Measurements from ENCODE around the gene TGFA.

DNA sequence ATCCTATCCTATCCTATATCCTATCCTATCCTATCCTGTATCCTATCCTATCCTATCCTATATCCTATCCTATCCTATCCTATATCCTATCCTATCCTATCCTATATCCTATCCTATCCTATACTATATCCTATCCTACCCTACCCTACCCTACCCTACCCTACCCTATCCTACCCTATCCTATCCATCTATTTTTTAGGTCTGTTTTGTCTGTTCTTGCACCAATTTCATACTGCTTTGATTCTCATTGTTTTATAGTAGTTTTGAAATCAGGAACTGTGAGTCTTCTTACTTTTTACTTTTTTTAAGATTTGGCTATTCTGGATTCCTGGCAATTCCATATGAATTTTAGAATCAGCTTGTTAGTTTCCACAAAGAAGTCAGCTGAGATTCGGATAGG lies 118.5 kb downstream of the TGFA start:
- TF ChIP-seq, protein P1, sequence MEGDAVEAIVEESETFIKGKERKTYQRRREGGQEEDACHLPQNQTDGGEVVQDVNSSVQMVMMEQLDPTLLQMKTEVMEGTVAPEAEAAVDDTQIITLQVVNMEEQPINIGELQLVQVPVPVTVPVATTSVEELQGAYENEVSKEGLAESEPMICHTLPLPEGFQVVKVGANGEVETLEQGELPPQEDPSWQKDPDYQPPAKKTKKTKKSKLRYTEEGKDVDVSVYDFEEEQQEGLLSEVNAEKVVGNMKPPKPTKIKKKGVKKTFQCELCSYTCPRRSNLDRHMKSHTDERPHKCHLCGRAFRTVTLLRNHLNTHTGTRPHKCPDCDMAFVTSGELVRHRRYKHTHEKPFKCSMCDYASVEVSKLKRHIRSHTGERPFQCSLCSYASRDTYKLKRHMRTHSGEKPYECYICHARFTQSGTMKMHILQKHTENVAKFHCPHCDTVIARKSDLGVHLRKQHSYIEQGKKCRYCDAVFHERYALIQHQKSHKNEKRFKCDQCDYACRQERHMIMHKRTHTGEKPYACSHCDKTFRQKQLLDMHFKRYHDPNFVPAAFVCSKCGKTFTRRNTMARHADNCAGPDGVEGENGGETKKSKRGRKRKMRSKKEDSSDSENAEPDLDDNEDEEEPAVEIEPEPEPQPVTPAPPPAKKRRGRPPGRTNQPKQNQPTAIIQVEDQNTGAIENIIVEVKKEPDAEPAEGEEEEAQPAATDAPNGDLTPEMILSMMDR (IDR thresholded peaks at IDR 0.05; ENCODE audit: poor library complexity), result no peak
- no peak for TF ChIP-seq EZH2 (IDR thresholded peaks at IDR 0.05; ENCODE audit: borderline replicate concordance)
- TF ChIP-seq EZH2phosphoT487 (IDR thresholded peaks at IDR 0.05; ENCODE audit: low read depth, severe bottlenecking, unreplicated experiment), result no peak

All from hepatocyte (in vitro differentiated cells).